Measurements from ENCODE around the gene MRPL49. TPM values are rescaled to one million over a fixed set of nuclear protein-coding genes. Genes with fewer than 3 reads are reported as not detected.

MRPL49 gene
- total RNA-seq, 4 donors from 2014 or later = 48.0 to 68.5 (median 61.7) TPM

- peak within 1 kb of the TSS; percentile 91 for H3K27ac ChIP-seq
- no peak for TF ChIP-seq CTCF (IDR thresholded peaks at IDR 0.05)
- peak in 2 of 3 donors; percentile 22 to 99 for TF ChIP-seq POLR2AphosphoS5 (IDR thresholded peaks at IDR 0.05)
- peak; percentile 44 to 45 for TF ChIP-seq POLR2A (IDR thresholded peaks at IDR 0.05)
- whole genome bisulfite sequencing = 1% methylated on average over 29 of the region's 52 CpGs
- H3K4me3 ChIP-seq = peak within 1 kb of the TSS; percentile 95
- no peaks in the 10 kb centered on the region for H3K27me3 ChIP-seq
- H3K36me3 ChIP-seq = no peaks in the 10 kb centered on the region
- H3K4me1 ChIP-seq = peaks cover 33% of the 10 kb centered on the region
- H3K9me3 ChIP-seq = no peaks in the 10 kb centered on the region
- DNase-seq (ENCODE audit: low spot score in 2 of 2) = peak; percentile 92
These were observed 25.9 kb upstream of the MRPL49 start, which contains the start of gene VPS51 for GRCh38 chr11:65095974-65096806. TSS of gene VPS51 (plus strand) at chr11:65096214. CDS start at chr11:65096251, 37 bp downstream.

GRCh38 chr11:65096926-65097325 lies 25.2 kb upstream of the MRPL49 start:
- peak overlapping the region; percentile 95 for H3K4me3 ChIP-seq
- WGBS = 68% methylated on average over 2 of the region's 8 CpGs
- H3K9me3 ChIP-seq = no peaks in the 10 kb centered on the region

GRCh38 chr11:65100674-65101350 lies 21.3 kb upstream of the MRPL49 start:
- Histone ChIP-seq H3K27ac (peak overlapping the region; percentile 73), H3K27me3 (no peaks in the 10 kb centered on the region), H3K9me3 (no peaks in the 10 kb centered on the region), H3K4me1 (peaks cover 60% of the 10 kb centered on the region), H3K36me3 (no peaks in the 10 kb centered on the region), H3K4me3 (no peak overlapping the region)
- DNase-seq (ENCODE audit: low spot score in 2 of 2) = no peak
- WGBS = 72% methylated on average over 6 of the region's 6 CpGs
- no peak for TF ChIP-seq POLR2A (IDR thresholded peaks at IDR 0.05)
- TF ChIP-seq EP300 (IDR thresholded peaks at IDR 0.05) = no peak
- TF ChIP-seq CTCF (IDR thresholded peaks at IDR 0.05) = no peak
- no peak for TF ChIP-seq POLR2AphosphoS5 (IDR thresholded peaks at IDR 0.05)

More at GRCh38 chr11:65096926-65097325, 25.2 kb upstream of the MRPL49 start:
- no peaks in the 10 kb centered on the region for H3K27me3 ChIP-seq
- TF ChIP-seq POLR2AphosphoS5 (IDR thresholded peaks at IDR 0.05) = no peak
- no peak for TF ChIP-seq CTCF (IDR thresholded peaks at IDR 0.05)
- peaks cover 38% of the 10 kb centered on the region for H3K4me1 ChIP-seq
- no peaks in the 10 kb centered on the region for H3K36me3 ChIP-seq
- H3K27ac ChIP-seq = peak overlapping the region; percentile 91
- no peak for DNase-seq (ENCODE audit: low spot score in 2 of 2)

GRCh38 chr11:65102142-65103095 lies 19.7 kb upstream of the MRPL49 start:
- H3K36me3 ChIP-seq = peaks cover 1% of the 10 kb centered on the region
- H3K4me3 ChIP-seq = no peak overlapping the region

More at GRCh38 chr11:65102142-65103095, 19.7 kb upstream of the MRPL49 start:
- 77% methylated on average over 8 of the region's 8 CpGs for WGBS
- peaks cover 48% of the 10 kb centered on the region for H3K4me1 ChIP-seq
- H3K9me3 ChIP-seq = no peaks in the 10 kb centered on the region
- no peak for DNase-seq (ENCODE audit: low spot score in 2 of 2)
- peak overlapping the region; percentile 73 for H3K27ac ChIP-seq
- TF ChIP-seq CTCF (IDR thresholded peaks at IDR 0.05) = no peak
- no peak for TF ChIP-seq POLR2A (IDR thresholded peaks at IDR 0.05)
- no peak for TF ChIP-seq EP300 (IDR thresholded peaks at IDR 0.05)
- no peak for TF ChIP-seq POLR2AphosphoS5 (IDR thresholded peaks at IDR 0.05)
- no peaks in the 10 kb centered on the region for H3K27me3 ChIP-seq
